ENCODE measurements around the gene THPO. TPM values are rescaled to one million over a fixed set of nuclear protein-coding genes. Genes with fewer than 3 reads are reported as not detected.

THPO gene
- total RNA-seq (1 to 10 TPM in 2 of 7 donors, under 1 TPM in 4, not detected in 1; 0.23 to 1.8 (median 0.74) TPM), polyA plus RNA-seq (under 1 TPM; 0.11 to 0.42 (median 0.17) TPM)
- long read RNA-seq, donor 1, result 0 reads
- long read RNA-seq, donor 2, result 0 reads

GRCh38 chr3:184377882-184378445 is at the start of gene THPO:
Gene THPO (minus strand): TSS chr3:184378207. CDS start chr3:184376259, 1,948 bp downstream.
- no peak within 1 kb of the TSS for H3K4me3 ChIP-seq
- no peaks in the 10 kb centered on the region for H3K36me3 ChIP-seq
- DNase-seq, result no peak
- TF ChIP-seq POLR2AphosphoS5 (IDR thresholded peaks at IDR 0.05) (peak in 1 of 3 donors; percentile 27), CTCF (IDR thresholded peaks at IDR 0.05 in 8 of 11, conservative IDR thresholded peaks at IDR 0.05 in 3 of 11) (no peak), POLR2A (IDR thresholded peaks at IDR 0.05) (no peak)
- intact Hi-C loops (cut with DNase I; ENCODE audit: low total_unique reads), result no loop called here
- WGBS, 5 donors, result 64 to 75% (median 71%) methylated on average over 7 of the region's 7 CpGs
- H3K27ac ChIP-seq, result peak within 1 kb of the TSS; percentile 19 to 79 (median 59)
- peaks cover 0 to 70% (median 36%) of the 10 kb centered on the region in 7 donors for H3K27me3 ChIP-seq (replicated peaks in 1 of 7)
- no peaks in the 10 kb centered on the region for H3K9me3 ChIP-seq
- peaks cover 7 to 48% (median 18%) of the 10 kb centered on the region in 6 donors for H3K4me1 ChIP-seq

- no peaks in the 10 kb centered on the region for H3K4me1 ChIP-seq
- H3K9me3 ChIP-seq, result no peaks in the 10 kb centered on the region
- TF ChIP-seq POLR2A (IDR thresholded peaks at IDR 0.05) (no peak), CTCF (IDR thresholded peaks at IDR 0.05 in 8 of 11, conservative IDR thresholded peaks at IDR 0.05 in 3 of 11) (no peak), POLR2AphosphoS5 (IDR thresholded peaks at IDR 0.05) (no peak)
- H3K36me3 ChIP-seq, result no peaks in the 10 kb centered on the region
- 81 to 91% (median 86%) methylated on average over 12 of the region's 12 CpGs for WGBS, 5 donors
- no peak for DNase-seq
- H3K4me3 ChIP-seq, result no peak overlapping the region
- H3K27ac ChIP-seq, result no peak overlapping the region
- intact Hi-C loops (cut with DNase I; ENCODE audit: low total_unique reads), result no loop called here
- peaks cover 0 to 6% (median 0%) of the 10 kb centered on the region in 7 donors for H3K27me3 ChIP-seq (replicated peaks in 1 of 7)
Measured at GRCh38 chr3:184426691-184427141, 48.7 kb upstream of the THPO start.

- no peaks in the 10 kb centered on the region for H3K36me3 ChIP-seq
- WGBS, 5 donors, result 62 to 87% (median 76%) methylated on average over 3 of the region's 3 CpGs
- intact Hi-C loops (cut with DNase I; ENCODE audit: low total_unique reads), result no loop called here
Measured at GRCh38 chr3:184423561-184423960, 45.6 kb upstream of the THPO start.

More at GRCh38 chr3:184423561-184423960, 45.6 kb upstream of the THPO start:
- H3K4me3 ChIP-seq, result no peak overlapping the region
- H3K9me3 ChIP-seq, result no peaks in the 10 kb centered on the region
- DNase-seq, result no peak
- TF ChIP-seq CTCF (IDR thresholded peaks at IDR 0.05 in 8 of 11, conservative IDR thresholded peaks at IDR 0.05 in 3 of 11) (no peak), POLR2A (IDR thresholded peaks at IDR 0.05) (no peak), POLR2AphosphoS5 (IDR thresholded peaks at IDR 0.05) (no peak)
- H3K27me3 ChIP-seq (replicated peaks in 1 of 7), result peaks cover 0 to 6% (median 0%) of the 10 kb centered on the region in 7 donors
- H3K4me1 ChIP-seq, result no peaks in the 10 kb centered on the region
- H3K27ac ChIP-seq, result no peak overlapping the region
